ENCODE measurements around the gene RNF220. TPM values are rescaled to one million over a fixed set of nuclear protein-coding genes. Genes with fewer than 3 reads are reported as not detected.

RNF220 gene
- total RNA-seq, 1 donor from 2014 or later: 72.5 TPM

- intact Hi-C loops (cut with DNase I): no loop called here
- DNase-seq: no peak
- ATAC-seq (ENCODE audit: poor library complexity): no peak
These were observed 131.5 kb downstream of the RNF220 start for GRCh38 chr1:44536357-44537209.

- no peak for ATAC-seq (ENCODE audit: poor library complexity)
- no peak for DNase-seq
- intact Hi-C loops (cut with DNase I): no loop called here
These were observed 132.5 kb downstream of the RNF220 start for GRCh38 chr1:44537538-44537937.

GRCh38 chr1:44537956-44538355 lies 132.9 kb downstream of the RNF220 start:
- ATAC-seq (ENCODE audit: poor library complexity): no peak
- intact Hi-C loops (cut with DNase I): no loop called here
- DNase-seq: no peak

- DNase-seq (no peak), ATAC-seq (ENCODE audit: poor library complexity) (no peak)
- intact Hi-C loops (cut with DNase I): no loop called here
These were observed 135.1 kb downstream of the RNF220 start for GRCh38 chr1:44539991-44540730.

- DNase-seq (no peak), ATAC-seq (ENCODE audit: poor library complexity) (no peak)
- intact Hi-C loops (cut with DNase I): no loop called here
These were observed 137.5 kb downstream of the RNF220 start for GRCh38 chr1:44542420-44543063.

- DNase-seq (no peak), ATAC-seq (ENCODE audit: poor library complexity) (no peak)
- intact Hi-C loops (cut with DNase I): no loop called here
These were observed 138.1 kb downstream of the RNF220 start for GRCh38 chr1:44543064-44543744.

GRCh38 chr1:44543786-44544185 lies 138.7 kb downstream of the RNF220 start:
- ATAC-seq (ENCODE audit: poor library complexity) (no peak), DNase-seq (no peak)
- intact Hi-C loops (cut with DNase I): no loop called here

GRCh38 chr1:44544960-44545359 lies 139.9 kb downstream of the RNF220 start:
- ATAC-seq (ENCODE audit: poor library complexity): no peak
- intact Hi-C loops (cut with DNase I): no loop called here
- no peak for DNase-seq

- ATAC-seq (ENCODE audit: poor library complexity): no peak
These were observed 140.9 kb downstream of the RNF220 start for GRCh38 chr1:44545961-44546360.

GRCh38 chr1:44546403-44547053 lies 141.5 kb downstream of the RNF220 start:
- intact Hi-C loops (cut with DNase I): no loop called here
- DNase-seq: no peak
- ATAC-seq (ENCODE audit: poor library complexity): no peak

More at GRCh38 chr1:44545961-44546360, 140.9 kb downstream of the RNF220 start:
- intact Hi-C loops (cut with DNase I): no loop called here
- DNase-seq: no peak

- ATAC-seq (ENCODE audit: poor library complexity): no peak
- intact Hi-C loops (cut with DNase I): no loop called here
- no peak for DNase-seq
These were observed 142.3 kb downstream of the RNF220 start for GRCh38 chr1:44547361-44547760.

- intact Hi-C loops (cut with DNase I): no loop called here
- DNase-seq: no peak
- no peak for ATAC-seq (ENCODE audit: poor library complexity)
These were observed 142.8 kb downstream of the RNF220 start for GRCh38 chr1:44547837-44548236.

GRCh38 chr1:44549510-44549909 lies 144.5 kb downstream of the RNF220 start:
- intact Hi-C loops (cut with DNase I): no loop called here
- ATAC-seq (ENCODE audit: poor library complexity): no peak
- no peak for DNase-seq

GRCh38 chr1:44553127-44553758 lies 148.2 kb downstream of the RNF220 start:
- ATAC-seq (ENCODE audit: poor library complexity): no peak
- intact Hi-C loops (cut with DNase I): no loop called here
- no peak for DNase-seq

GRCh38 chr1:44553771-44554170 lies 148.7 kb downstream of the RNF220 start:
- no peak for ATAC-seq (ENCODE audit: poor library complexity)
- intact Hi-C loops (cut with DNase I): no loop called here
- no peak for DNase-seq

GRCh38 chr1:44554706-44555105 lies 149.7 kb downstream of the RNF220 start:
- intact Hi-C loops (cut with DNase I): no loop called here
- DNase-seq (no peak), ATAC-seq (ENCODE audit: poor library complexity) (no peak)

GRCh38 chr1:44557778-44558177 lies 152.7 kb downstream of the RNF220 start:
- DNase-seq (no peak), ATAC-seq (ENCODE audit: poor library complexity) (no peak)
- intact Hi-C loops (cut with DNase I): no loop called here

- intact Hi-C loops (cut with DNase I): no loop called here
These were observed 153.8 kb downstream of the RNF220 start for GRCh38 chr1:44558883-44559282.

More at GRCh38 chr1:44558883-44559282, 153.8 kb downstream of the RNF220 start:
- no peak for ATAC-seq (ENCODE audit: poor library complexity)
- DNase-seq: no peak

Data from Right ventricle myocardium superior (tissue), 1 donor.